Kidney epithelial cell (primary cell): ENCODE data around the gene COL13A1. TPM values are rescaled to one million over a fixed set of nuclear protein-coding genes. Genes with fewer than 3 reads are reported as not detected.

Experiments used
- DNase-seq: peaks from one replicate; pipeline ENCODE4 v3.0.0-alpha.2; 2010; ENCODE audit warnings: low read depth
- H3K27me3 ChIP-seq: 2 replicates; pipeline ENCODE4 v1.6.0; 2011; ENCODE audit warnings: low read length; ENCODE audit not compliant: control insufficient read depth, insufficient read depth
- H3K36me3 ChIP-seq: 2 replicates; pipeline ENCODE4 v1.5.1; 2011; ENCODE audit warnings: low read length; ENCODE audit not compliant: control insufficient read depth, insufficient read depth
- H3K4me3 ChIP-seq: 2 replicates; pipeline ENCODE4 v1.5.1; 2011; ENCODE audit warnings: low read depth, mild to moderate bottlenecking, control low read depth, low read length
- total RNA-seq: library from RNA; depleted of rRNA; stranded (reverse); fragments of >200 nt; gene quantifications from 2 replicates; pipeline ENCODE4 v1.2.3, GENCODE V29; 2015
- TF ChIP-seq, protein P1 (sequence below): IDR thresholded peaks from 2 replicates; pipeline ENCODE4 v1.5.1; 2011; ENCODE audit warnings: mild to moderate bottlenecking, moderate library complexity, low read length, control low read depth, inconsistent platforms; ENCODE audit not compliant: insufficient read depth, poor library complexity, severe bottlenecking

Gene COL13A1
- total RNA-seq, 1 donor from 2014 or later = 1.7 TPM

DNA sequence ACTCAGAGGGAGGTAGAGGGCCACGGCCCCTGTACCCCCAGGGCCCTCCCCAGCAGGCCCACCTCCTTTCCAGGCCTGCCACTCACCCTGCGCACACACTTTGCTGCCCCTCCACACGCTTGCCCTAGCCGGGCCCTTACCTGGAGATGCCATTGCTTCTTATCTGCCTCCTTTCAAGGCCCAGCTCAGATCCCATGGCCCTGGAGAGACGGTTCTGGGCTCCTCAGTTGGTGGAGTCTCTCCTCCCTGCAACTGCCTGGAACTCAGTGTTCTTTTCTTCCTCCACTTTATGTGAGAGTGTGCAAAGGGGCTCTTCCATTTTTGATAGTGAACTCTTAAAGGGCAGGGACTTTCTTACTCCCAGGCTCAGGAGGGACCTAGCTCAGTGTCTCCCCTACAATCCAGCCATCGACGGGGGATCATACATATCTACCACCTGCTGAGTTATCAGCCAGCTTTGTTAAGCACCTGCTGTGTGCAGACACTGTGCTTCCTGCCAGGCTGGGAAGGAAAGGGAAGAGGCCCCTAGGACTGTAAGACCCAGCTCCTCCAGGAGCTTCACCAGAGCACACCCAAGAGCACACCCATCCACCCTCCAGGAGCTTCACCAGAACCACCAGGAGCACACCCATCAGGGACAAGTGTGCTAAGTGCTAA is 161.6 kb downstream of the COL13A1 start:
- no peak for DNase-seq
- TF ChIP-seq, protein P1, sequence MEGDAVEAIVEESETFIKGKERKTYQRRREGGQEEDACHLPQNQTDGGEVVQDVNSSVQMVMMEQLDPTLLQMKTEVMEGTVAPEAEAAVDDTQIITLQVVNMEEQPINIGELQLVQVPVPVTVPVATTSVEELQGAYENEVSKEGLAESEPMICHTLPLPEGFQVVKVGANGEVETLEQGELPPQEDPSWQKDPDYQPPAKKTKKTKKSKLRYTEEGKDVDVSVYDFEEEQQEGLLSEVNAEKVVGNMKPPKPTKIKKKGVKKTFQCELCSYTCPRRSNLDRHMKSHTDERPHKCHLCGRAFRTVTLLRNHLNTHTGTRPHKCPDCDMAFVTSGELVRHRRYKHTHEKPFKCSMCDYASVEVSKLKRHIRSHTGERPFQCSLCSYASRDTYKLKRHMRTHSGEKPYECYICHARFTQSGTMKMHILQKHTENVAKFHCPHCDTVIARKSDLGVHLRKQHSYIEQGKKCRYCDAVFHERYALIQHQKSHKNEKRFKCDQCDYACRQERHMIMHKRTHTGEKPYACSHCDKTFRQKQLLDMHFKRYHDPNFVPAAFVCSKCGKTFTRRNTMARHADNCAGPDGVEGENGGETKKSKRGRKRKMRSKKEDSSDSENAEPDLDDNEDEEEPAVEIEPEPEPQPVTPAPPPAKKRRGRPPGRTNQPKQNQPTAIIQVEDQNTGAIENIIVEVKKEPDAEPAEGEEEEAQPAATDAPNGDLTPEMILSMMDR = no peak
- Histone ChIP-seq H3K36me3 (no peaks in the 10 kb centered on the region), H3K4me3 (no peak overlapping the region), H3K27me3 (peaks cover 21% of the 10 kb centered on the region)

DNA sequence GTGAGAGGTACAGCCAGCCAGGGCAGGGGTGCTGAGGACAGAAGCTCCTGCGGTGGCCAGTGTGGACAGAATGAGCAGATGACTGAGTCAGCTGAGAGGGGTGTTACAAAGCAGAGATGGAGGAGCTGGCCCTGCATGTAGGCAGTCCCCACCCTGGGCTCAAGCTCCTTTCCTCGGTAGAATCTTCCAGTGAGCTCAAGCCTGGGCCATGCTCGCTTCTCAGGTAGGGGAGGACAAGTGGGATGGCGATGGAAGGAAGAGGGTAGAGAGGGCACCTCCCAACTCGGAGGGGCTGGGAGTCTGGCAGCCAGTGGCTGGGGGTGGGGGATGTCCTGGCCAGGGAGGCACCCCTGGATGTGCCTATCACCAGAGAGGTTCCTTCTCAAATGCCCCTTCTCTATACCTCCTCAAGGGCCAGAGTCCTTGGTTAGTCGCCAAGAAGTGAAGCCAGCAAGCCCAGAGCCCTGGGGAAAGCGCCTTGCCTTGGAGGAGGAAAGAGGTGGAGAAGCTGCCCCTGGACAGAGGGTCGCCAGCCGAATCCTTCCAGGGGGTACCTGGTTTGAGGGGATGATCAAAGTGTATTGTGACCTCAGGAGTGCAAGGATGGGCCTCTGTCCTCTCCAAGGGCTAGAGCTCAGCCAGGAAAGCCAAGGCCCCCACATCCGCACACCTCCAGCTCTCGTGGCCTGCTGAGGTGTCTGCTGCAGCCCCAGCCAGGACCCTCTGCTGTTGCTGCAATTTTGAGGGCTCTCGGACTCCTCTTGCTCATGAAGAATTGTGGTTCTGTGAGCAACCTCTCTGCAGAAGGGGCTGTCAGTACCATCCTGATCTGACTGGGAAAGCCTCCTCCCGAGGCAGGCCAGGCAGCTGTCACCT is 162.4 kb downstream of the COL13A1 start:
- Histone ChIP-seq H3K27me3 (peaks cover 21% of the 10 kb centered on the region), H3K36me3 (no peaks in the 10 kb centered on the region), H3K4me3 (no peak overlapping the region)
- TF ChIP-seq, protein P1 = no peak
- no peak for DNase-seq

DNA sequence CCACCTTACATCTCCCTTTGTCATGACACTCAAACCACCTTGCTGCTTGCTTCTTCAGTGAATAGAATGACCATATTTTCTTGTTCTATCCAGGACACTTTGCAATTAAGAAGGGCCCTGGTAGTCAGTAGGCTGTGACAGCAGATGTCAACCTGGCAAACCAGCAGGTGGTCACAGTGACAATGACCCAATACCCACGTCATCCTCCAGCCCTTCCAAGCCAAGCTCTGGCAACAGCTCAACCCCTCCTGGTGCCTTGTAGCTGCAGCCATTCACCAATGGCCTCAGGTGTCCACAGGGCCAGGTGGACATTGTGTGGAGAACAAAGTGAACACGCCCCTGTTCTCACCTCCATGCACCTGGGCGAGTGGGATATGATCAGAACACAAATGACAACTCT is 163.4 kb downstream of the COL13A1 start:
- no peak for DNase-seq
- no peaks in the 10 kb centered on the region for H3K36me3 ChIP-seq
- peaks cover 21% of the 10 kb centered on the region for H3K27me3 ChIP-seq
- no peak overlapping the region for H3K4me3 ChIP-seq
- TF ChIP-seq, protein P1 = no peak

DNA sequence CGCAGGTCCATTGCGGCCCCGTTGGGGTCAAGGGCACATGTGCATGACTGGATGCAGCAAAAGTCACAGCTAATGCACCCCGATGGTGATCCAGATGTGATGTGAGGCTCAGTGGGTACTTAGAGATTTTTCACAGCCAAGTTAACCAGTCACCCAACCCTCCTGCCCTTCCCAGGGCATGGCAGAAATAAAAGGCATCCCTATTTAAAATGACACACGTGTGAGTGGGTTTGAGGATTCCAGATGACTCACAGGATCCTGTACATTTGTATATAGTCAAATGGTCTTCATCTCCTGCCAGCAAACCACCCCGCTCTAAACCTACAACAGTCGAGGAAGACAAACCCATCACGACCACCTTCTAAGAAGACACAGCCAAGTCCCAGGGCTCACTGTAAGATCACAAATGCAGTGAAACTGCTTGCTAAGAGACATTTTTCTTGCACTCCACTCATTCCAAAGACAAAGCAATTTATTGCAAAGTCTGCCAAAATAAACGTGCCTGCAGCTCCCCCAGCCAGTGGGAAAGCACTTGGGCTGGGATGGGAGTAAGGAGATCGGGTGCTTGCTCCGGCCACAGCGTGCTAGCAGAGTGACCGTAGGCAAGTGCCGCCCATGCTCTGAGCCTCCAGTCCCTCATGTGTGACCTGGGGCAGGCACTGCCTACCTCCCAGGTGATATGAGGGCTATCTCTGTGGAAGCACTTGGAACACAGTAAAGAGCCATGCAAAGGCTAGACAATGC is 164.4 kb downstream of the COL13A1 start:
- no peak for DNase-seq
- TF ChIP-seq, protein P1 = no peak
- H3K27me3 ChIP-seq = peaks cover 21% of the 10 kb centered on the region
- H3K4me3 ChIP-seq = no peak overlapping the region
- H3K36me3 ChIP-seq = no peaks in the 10 kb centered on the region

DNA sequence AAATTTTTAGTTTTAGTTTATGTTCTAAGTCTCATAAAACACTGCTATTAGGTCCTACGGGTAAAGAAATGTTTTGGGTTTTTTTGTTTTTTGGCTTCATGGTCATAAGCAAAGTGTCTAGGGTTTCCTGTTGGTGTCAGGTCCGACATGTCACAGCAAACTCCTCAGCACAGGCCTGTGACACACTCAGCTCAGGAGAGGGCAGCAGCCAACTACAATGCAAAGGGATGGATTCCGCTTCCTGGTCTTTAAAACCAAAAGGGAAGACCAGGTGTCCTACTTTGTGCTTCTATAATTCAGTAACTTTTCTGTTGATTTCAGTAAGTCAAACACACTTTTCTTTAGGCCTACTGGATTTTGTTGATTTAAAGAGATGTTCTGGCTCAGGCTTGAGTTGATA is 167.1 kb downstream of the COL13A1 start:
- H3K27me3 ChIP-seq = peaks cover 19% of the 10 kb centered on the region
- no peaks in the 10 kb centered on the region for H3K36me3 ChIP-seq
- no peak for DNase-seq
- no peak overlapping the region for H3K4me3 ChIP-seq
- TF ChIP-seq, protein P1 = no peak
